ENCODE data around the gene BBS9. TPM values are rescaled to one million over a fixed set of nuclear protein-coding genes. Genes with fewer than 3 reads are reported as not detected.

BBS9 gene
- total RNA-seq, 1 donor from 2014 or later: 11.3 TPM

DNA sequence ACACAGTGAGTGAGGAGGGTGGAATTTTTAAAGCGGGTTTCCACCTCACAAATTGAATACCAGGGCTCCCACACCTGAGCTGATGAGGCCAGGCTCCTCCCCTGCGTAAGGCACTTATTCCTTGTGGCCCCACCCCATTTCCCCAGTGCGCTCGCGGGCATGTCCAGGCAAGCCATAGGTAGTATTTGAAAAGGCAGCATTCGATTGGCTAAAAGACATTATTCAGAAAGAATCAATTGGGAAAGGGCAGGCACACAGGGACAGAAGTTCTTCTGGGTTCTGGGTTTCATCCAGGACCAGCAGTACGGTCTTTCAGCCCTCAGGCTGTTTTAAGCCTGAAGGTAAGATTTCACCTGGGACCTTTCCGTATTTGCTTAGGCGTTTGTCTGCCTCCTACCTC lies 222.3 kb downstream of the BBS9 start:
- intact Hi-C loops (cut with micrococcal nuclease): no loop called here

DNA sequence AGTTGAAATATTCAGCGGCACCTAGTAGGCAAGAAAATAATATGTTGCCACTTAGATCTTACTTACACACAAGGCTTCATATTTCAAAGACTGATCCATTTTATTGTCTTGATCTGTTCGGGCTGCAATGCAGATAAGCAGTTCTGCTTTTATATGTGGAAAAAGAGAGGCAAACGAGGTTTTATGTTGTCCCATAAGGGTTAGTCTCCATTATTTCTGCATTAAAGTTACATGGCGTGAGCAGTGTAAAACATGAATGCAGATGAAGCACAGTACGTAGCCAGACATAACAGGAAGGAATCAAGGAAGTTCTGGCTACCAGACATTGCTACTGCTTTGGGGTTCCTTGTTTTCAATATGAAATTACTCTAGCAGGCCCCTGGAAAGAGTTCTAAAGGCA lies 224.8 kb downstream of the BBS9 start:
- intact Hi-C loops (cut with micrococcal nuclease): no loop called here

DNA sequence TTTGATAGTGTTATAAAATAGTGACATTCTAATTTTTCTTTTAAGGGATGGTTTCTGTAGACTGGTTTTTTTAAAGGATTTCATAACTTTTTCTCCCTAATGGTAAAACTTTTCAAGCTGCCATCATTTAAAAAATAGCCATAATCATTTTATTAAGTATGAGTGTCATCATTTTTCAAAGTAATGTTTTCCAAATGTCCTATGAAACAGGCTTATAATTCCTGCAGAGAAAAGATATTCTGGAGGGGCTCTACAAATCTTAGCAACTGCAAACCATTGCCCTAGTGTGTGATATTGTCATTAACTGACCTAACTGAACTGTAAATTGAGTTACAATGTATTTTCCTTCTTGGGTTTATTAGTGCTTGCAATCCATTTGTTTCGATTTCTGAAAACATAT lies 226.0 kb downstream of the BBS9 start:
- intact Hi-C loops (cut with micrococcal nuclease): no loop called here

DNA sequence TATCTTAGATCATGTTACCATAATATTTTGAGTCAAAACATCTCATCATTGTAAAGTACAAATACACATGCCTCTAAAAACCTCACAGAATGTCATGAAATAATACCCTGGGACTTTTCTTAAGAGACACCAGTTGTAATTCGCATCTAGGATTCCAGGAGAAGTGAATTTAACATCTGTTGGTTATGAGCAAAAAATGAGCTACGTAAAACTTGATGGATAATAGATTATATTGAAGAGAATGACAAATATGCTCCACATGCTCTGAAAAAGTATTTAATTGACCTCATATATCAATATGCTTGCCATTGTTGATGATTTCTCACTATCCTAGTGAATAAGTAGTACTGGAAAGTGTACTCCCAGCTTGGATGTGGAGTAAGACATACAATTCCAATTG lies 227.0 kb downstream of the BBS9 start:
- intact Hi-C loops (cut with micrococcal nuclease): no loop called here

DNA sequence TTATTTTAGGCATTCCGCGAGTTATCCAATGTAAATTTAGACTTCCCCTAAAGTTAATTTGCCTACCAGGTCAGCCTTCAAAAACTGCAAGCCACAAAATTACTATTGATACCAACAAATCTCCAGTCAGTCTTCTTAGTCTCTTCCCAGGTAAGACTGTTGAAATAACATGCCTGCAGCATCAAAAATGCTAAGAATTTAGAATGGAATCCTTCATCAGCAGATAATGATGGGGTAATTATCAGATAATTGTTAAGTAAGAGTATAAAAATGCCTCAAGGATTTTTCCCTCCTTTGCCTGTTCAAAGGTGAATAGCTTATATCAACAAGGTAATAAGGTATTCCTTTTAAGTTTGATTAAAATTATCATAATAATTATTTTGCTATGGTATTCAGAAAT lies 228.5 kb downstream of the BBS9 start:
- intact Hi-C loops (cut with micrococcal nuclease): no loop called here

DNA sequence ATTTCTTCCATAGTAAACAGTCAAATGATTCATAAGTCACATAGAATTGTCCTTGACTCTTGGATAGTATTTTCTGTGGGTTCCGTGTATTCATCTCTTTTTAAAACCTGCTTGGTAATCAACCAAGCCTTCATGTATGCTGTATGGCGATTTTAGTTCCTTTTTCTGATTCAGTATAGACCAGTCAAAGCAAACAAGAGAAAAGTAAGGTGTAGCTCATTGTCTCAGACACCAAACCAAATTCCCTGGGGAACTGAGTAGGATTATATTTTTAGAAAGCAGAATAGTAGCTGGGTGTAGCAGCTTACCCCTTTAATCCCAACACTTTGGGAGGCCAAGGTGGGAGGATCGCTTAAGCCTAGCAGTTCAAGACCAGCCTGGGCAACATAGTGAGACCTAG lies 240.5 kb downstream of the BBS9 start:
- intact Hi-C loops (cut with micrococcal nuclease): no loop called here

DNA sequence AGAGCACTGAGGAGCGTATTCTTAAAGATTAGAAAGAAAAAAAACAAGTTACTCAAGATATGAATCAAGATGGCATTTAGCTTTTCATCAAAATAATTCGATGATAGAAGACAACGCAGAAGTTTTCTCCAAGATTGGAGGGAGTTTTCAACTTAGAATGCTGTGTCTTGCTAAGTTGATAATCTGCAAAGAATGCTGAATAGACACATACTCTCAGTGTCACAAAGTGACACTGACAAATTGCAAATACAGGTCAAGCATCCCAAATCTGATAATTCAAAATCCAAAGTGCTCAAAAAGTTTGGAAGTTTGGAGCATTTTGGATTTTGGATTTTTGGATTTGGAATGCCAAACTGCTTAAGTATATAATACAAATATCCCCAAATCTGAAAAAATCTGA lies 243.8 kb downstream of the BBS9 start:
- intact Hi-C loops (cut with micrococcal nuclease): no loop called here

DNA sequence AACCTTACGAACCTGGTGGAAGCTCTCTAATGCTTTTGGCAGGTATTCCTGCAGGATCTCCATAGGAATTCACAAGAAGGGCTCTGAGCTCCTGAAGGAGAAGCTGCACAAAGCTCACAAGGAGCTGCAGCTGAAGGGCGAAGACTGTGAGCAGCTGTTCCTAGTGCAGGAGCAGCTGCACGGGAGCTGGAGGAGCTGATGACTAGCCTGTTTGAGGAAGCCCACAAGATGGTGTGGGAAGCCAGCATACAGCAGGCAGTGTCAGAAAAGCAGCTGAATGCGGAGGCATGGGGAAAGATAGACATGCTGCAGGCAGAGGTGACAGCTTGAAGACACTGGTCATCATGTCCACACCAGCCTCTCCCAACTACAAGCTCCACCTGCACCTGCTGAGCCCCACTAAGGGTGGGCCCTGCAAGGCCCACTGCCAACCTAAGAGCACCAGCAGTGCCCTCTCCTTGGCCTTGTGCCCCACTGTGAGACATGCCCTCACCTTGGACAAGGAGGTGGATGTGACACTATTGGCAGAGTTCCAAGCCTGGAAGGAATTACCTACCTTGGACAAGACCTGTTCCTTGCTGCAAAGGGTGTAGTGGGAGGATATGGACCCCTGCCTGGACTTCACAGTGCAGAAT lies 250.6 kb downstream of the BBS9 start:
- intact Hi-C loops (cut with micrococcal nuclease): no loop called here

DNA sequence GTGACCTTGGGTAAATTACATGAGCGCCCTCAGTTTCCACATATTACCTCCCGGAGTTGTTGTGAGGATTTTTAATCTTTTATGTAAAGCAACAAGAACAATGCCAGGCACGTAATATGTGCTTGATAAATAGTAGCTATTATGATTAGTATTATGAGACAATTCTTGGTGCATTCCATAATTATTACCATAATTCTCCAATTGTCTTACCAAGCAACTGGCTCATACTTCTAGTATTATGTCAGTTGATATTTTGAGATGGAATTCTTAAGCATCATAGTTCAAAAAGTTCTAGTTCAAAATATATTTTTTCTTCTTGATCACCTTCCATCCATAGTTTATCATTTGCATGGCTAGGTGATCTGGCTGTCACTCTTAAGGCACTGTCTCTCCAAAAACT lies 259.0 kb downstream of the BBS9 start:
- intact Hi-C loops (cut with micrococcal nuclease): no loop called here

DNA sequence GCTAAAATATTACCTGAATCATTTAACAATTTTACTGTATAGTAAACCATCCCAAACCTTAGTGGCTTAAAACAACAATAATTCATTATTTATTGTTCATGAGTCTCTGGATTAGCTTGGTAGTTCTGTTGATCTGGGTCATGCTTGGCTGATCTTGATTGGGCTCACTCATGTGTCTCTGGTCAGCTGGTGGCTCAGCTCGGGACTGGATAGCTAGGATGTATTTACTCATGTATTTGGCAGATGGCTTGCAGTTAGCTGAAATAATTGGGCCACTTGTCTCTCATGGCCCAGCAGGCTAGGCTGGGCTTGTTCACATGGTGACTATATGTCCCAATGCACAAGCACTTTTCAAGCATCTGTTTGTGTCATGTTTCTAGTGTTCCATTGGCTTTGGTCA lies 262.8 kb downstream of the BBS9 start:
- intact Hi-C loops (cut with micrococcal nuclease): no loop called here

DNA sequence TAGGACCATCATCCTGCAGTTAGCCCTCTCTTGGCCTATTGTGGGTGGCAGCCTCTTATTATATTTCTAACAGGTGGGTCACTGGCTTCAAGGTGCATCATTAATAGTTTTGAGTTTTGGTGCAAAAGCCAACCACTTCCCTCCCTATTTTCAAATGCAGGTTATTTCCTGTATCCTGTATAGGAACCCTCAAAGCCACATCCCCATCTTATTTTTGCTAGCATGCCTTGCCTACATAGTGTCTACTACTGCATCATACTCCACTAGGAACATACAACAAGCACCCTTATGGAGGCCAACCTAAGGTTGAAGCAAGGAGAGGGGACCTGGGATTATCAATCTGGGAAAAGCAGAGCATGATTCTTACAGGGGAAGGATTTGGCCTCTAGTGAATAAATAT lies 264.4 kb downstream of the BBS9 start:
- intact Hi-C loops (cut with micrococcal nuclease): no loop called here

DNA sequence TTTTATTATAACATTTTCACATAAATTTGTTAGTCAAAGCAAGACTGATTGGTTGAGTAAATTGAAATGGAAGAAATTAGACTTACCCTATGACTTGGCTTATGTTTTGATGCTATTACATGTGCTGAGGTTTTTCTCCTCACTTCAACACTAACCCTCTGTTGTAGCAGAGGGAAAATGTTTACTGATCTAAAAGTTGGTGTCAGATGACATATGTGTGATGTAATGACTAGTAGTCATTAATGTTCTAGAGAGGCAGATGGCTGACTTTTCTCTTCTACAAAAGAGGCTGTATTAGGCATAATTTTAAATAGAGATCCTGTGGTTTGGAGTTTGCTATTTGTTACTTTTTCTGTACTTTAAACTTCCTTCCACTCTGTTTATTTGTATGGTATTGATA lies 266.0 kb downstream of the BBS9 start:
- intact Hi-C loops (cut with micrococcal nuclease): no loop called here

DNA sequence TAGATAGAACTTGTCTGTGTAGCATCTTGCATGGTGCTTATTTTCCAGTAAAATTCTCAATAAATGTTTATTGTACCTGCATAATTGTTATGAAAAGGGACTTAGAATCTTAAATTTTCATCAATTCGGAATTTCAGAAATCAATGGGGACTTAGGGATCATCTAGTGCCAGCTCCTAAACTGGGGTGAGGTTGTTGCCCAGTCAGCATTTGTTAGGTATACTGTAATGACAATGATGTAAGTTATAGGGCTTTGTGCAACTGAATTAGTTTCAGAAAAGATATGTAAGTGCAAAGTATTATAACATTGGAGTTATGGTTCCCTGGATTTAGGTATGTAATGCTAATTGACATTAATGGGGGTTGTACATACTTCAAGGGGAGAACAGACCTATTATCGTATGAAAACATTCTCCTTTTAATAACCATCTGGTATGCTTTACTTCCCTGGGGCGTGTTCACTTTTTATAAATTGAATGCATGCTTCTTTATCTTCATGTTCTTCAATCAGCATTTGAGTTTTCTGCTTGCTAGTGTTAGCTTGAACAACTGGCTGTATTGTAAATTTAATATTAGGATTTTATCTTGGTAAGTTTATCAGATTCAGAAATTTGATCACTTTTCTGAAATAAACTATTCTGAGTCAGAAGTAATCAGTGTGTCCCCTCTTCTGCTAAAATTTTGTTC lies 270.3 kb downstream of the BBS9 start:
- intact Hi-C loops (cut with micrococcal nuclease): no loop called here

DNA sequence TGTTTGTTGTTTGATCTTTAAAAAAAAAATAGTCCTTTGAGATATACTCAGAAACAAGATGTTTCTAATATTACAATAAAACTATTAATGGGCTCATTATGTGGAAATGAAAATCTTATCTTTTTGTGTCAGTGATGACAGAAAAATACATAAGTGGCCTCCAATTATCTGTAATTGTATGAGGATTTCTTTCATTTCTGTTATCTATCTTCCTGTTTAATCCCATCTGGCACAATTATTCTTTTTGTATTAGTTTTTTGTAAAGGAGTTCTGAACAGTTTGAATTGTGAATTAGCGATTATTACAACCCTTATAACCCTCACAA lies 270.8 kb downstream of the BBS9 start:
- intact Hi-C loops (cut with micrococcal nuclease): no loop called here

DNA sequence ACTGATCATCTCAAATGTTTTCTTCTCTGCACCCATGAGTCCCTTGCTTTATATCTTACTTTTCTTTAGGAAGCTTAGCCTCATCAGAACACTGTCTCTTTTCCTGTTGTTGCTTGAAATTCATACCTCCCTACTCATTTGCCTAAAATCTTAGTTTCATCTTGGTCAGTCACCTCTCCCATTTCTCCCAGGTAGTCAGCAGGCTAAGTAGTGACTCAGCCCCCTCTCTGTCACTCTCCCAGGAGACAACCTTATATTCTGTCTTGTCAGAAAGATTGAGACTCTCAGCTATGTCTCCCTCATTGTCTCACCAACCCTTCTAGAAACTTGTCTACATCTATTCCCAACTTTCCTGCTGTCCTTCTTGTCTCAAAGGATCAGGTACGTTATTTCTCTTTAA lies 280.9 kb downstream of the BBS9 start:
- intact Hi-C loops (cut with micrococcal nuclease): no loop called here

DNA sequence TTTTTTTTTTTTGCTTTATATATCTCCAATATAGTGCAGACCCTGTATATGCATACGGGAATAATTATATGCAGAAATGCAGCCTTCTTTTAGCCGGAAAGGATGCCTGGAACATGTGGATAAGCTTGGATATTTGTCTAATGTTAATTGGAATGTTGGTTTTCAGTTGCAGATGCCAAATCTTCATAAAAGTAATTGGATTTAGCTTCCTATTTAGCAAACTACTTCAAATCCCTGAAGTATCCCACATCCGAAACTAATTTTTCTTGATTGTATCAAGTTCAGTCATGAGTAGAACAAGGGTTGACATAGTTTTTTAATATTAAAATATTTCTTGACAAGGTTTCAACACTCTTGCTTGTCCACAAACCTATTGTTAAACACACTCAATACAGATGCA lies 281.7 kb downstream of the BBS9 start:
- intact Hi-C loops (cut with micrococcal nuclease): no loop called here

DNA sequence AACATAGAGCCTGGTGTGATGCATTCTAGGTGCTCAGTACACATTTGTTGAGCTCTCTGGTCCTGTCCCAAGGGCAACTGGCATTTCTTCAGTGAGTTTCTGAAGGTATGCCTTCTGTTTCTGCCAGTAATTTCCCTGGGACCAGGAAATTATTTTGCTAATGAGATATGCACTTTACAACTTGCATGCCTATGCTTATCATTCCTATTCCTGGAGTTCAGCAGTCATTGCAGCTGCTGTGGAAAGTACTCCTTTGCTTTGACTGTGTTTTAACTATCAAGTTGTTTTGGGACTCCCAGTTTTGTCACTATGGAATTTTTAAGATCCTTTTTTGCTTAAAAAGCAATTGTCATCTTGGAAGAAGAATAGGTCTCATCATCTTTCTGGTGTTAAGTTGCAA lies 283.0 kb downstream of the BBS9 start:
- intact Hi-C loops (cut with micrococcal nuclease): no loop called here

DNA sequence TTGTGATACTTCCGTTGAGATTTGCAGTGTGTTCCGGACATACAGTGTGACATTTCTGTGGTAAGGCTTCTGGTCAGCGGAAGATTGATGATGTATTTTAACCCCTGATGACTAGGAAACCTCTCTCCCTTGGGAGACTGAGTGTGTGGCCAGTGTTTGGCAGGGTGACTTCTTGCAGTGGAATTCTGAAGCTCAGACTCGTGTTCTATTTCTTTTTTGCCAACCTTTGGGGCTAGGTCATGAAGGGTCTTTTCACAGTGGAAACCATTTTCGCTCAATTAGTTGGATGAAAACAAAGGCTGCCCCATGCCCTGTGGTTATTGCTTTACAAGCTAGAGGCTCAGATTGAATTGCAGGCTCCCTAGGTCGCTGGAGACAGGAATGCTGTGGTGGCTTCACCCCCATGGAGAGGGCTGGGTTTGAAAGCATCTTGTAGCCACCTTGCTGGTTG lies 288.9 kb downstream of the BBS9 start:
- intact Hi-C loops (cut with micrococcal nuclease): no loop called here

DNA sequence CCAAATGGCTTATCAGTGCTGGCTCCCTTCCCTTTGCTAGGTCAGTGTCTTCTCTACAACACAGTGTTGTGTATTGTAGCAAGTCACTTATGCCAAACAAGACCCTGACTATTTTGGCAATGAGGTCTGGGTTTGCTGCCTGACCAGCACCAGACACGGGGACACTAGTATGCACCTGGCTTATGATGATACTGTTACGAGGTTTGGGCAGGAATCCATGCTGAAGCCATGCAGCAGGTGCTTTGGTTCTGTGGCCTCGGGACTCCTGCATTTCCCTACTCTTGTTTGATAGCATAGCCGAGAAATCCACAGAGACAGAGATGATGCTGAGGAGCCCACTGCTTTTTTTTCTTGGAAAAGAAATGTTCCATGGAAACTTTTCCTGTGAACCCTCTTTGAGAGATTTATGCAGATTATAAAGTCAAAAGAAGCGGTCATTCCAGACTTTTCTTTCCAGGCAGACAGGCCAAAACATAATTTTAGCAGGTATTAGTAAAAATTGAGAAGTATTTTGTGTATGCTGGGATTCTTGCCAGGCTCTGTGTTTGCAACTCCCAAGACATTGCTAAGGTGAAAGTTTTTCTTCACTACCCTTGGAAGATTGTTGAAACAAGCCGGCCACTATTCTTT lies 291.1 kb downstream of the BBS9 start:
- intact Hi-C loops (cut with micrococcal nuclease): loop anchor here (10.0 kb wide), 1 partner anchor 236 kb away; no protein-coding TSS in a partner anchor

DNA sequence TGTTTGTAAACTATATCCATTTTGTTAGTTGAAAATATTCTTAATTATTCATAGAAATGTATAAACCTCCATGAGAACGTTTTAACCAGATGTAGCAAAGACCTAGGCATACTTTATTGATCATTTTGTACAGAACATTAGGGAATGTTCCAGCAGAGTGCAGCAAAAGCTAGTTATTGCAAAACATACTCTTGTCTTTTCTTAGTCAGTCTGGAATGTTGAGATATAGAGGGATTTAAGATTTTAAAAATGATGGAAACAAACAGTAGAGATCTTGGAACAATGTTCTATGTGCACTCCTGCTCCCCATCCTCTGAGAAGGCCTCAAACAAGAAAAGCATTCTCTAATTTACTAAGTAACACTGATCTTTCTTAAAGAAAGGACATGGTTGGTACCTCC lies 292.1 kb downstream of the BBS9 start:
- intact Hi-C loops (cut with micrococcal nuclease): loop anchor here (10.0 kb wide), 1 partner anchor 237 kb away; no protein-coding TSS in a partner anchor

DNA sequence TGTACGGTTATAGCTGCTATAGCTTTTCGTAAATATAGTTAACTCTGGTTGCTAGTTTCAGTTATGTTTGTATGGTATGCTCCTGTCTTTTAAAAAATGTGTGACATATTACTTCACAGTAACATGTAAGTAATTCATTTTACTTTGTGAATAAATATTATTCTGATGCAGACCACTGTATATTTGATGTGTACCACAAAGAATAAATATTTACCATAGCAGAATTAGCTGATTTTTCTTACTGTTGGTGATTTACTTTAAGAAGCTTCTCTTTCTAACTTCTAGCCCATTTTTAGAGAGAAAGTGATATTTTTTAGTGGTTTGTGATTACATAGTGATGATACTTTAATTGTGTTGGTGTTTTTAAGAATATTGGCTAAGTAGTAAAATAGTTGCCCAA lies 292.8 kb downstream of the BBS9 start:
- intact Hi-C loops (cut with micrococcal nuclease): loop anchor here (10.0 kb wide), 1 partner anchor 237 kb away; no protein-coding TSS in a partner anchor

DNA sequence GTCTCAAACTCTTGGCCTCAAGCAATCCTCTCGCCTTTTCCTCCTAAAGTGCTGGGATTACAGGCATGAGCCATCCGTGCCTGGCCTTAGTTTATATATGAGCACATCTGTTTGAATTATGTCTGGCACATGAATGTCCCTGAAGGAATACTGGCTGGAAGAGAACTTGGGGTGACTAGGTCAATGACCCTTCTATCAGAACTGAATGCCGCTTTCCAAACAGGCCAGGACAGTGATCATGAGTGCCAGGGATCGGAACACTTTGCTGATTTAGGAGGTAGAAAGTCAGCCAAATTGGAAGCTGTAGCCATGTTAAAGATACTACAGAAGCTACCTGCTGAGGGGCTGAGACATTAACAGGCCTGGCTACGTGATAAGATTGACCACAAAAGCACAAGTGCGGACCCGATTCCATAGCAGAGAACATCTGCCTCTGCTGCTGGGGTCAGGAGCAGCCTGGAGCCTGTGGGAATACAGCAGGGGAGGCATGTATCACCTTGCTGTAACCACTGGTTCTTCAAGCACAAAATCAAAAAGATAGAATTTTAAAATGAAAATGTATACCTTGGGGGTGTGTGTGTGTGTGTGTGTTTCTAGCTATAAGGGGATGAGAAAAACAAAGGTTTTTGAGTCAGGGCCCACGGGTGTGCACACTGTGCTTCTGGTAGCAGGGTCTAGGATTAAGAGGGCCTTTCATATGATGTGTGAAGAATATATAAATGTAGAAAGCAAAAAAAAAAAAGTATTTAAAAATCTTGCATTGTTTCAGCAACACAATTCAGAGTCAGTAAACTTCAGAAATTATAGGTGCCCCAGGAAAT lies 293.7 kb downstream of the BBS9 start:
- intact Hi-C loops (cut with micrococcal nuclease): loop anchor here (10.0 kb wide), 1 partner anchor 238 kb away; no protein-coding TSS in a partner anchor
